ENCODE measurements around the gene NECAB3.

The NECAB3 gene

GRCh38 chr20:33713865-33714367 is 39.7 kb upstream of the NECAB3 start:
- in situ Hi-C loops (cut with MboI; ENCODE audit: low sequenced_read_pairs, unreplicated experiment) = no loop called here
- TF ChIP-seq CTCF (IDR thresholded peaks at IDR 0.05; ENCODE audit: borderline replicate concordance, control extremely low read depth, extremely low read depth, insufficient read depth, missing control alignments) = no peak
- DNase-seq (ENCODE audit: low spot score) = no peak

- TF ChIP-seq CTCF (IDR thresholded peaks at IDR 0.05; ENCODE audit: borderline replicate concordance, control extremely low read depth, extremely low read depth, insufficient read depth, missing control alignments) = no peak
- in situ Hi-C loops (cut with MboI; ENCODE audit: low sequenced_read_pairs, unreplicated experiment) = no loop called here
- DNase-seq (ENCODE audit: low spot score) = no peak
Measured at GRCh38 chr20:33711446-33711738, 37.2 kb upstream of the NECAB3 start.

DNA sequence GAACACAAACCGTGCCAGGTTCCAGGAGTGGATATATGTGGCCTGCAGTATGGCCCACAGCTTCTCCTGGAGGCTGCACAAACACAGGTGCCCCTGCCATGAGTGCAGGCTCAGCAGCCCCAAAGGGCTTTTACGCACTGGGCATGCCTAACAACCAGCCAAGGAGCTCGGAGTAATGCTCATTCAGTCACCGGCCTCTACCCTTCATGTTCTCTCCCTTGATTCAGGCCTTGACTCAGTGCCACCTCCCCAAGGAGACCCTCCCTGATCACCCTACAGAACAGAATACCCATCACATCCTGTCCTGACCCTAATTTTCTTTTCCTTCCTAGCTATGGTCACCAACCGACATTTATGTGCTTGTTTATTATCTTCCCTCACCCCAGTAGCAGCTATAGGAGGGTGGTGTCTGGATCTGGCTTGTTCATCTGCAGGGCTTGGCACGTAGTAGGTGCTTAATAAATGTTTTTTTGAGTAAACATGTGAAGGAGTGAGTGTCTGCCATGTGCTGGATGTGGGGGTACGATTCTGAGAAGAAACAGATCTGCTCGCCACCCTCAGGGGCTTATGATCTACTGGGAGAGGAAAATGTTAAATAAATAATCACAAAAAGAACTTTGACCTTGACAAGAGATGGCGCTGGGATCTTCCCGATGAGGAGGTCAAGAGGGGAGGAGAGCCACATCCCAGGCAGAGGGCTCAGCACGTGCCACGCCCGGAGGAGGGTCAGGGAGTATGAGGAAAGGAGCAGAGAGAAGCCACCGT is 36.6 kb upstream of the NECAB3 start:
- no peak for TF ChIP-seq CTCF (IDR thresholded peaks at IDR 0.05; ENCODE audit: borderline replicate concordance, control extremely low read depth, extremely low read depth, insufficient read depth, missing control alignments)
- in situ Hi-C loops (cut with MboI; ENCODE audit: low sequenced_read_pairs, unreplicated experiment) = no loop called here
- no peak for DNase-seq (ENCODE audit: low spot score)

DNA sequence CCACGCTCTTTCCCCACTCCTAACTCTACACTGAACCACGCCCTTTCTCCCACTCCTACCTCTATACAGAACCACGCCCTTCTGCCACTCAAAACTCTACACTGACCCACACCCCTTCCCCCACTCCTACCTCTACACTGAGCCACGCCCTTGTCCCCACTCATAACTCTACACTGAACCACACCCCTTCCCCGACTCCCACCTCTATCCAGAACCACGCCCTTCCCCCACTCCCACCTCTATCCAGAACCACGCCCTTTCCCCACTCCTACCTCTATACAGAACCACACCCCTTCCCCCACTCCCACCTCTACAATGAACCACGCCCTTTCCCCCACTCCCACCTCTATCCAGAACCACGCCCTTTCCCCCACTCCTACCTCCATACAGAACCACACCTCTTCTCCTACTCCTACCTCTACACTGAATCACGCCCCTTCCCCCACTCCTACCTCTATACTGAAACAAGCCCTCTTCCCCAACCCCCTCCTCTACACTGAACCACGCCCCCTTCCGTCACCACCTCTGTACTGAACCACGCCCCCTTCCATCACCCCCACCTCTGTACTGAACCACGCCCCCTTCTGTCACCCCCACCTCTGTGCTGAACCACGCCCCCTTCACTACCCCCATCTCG is 35.8 kb upstream of the NECAB3 start:
- TF ChIP-seq CTCF (IDR thresholded peaks at IDR 0.05; ENCODE audit: borderline replicate concordance, control extremely low read depth, extremely low read depth, insufficient read depth, missing control alignments) = no peak
- no peak for DNase-seq (ENCODE audit: low spot score)
- in situ Hi-C loops (cut with MboI; ENCODE audit: low sequenced_read_pairs, unreplicated experiment) = no loop called here

DNA sequence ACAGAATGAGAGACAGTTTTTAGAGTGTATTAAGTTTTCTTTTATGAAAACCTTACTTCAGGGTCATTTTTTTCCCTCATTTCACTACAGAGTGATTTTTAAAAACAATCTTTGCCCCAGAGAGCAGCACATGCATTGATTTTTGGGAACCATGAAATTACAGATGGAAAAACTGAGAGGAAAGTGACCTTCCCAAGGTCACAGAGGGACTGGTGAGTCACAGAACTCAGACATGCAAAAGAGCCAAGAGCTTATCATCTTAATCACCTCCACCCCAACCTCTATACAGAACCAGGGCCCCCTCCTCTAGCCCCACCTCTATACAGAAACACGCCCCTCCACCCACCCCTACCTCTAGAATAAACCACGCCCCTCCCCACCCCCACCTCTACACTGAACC is 35.2 kb upstream of the NECAB3 start:
- in situ Hi-C loops (cut with MboI; ENCODE audit: low sequenced_read_pairs, unreplicated experiment) = no loop called here
- DNase-seq (ENCODE audit: low spot score) = no peak
- no peak for TF ChIP-seq CTCF (IDR thresholded peaks at IDR 0.05; ENCODE audit: borderline replicate concordance, control extremely low read depth, extremely low read depth, insufficient read depth, missing control alignments)

- DNase-seq (ENCODE audit: low spot score) = no peak
- in situ Hi-C loops (cut with MboI; ENCODE audit: low sequenced_read_pairs, unreplicated experiment) = no loop called here
- TF ChIP-seq CTCF (IDR thresholded peaks at IDR 0.05; ENCODE audit: borderline replicate concordance, control extremely low read depth, extremely low read depth, insufficient read depth, missing control alignments) = no peak
Measured at GRCh38 chr20:33707668-33708067, 33.4 kb upstream of the NECAB3 start.

Measured in GM13976 (cell line).